Measurements from ENCODE around the gene OTOGL.

Gene OTOGL

GRCh38 chr12:80420075-80420474, 320.7 kb downstream of the OTOGL start:
- H3K4me3 ChIP-seq (replicated peaks; ENCODE audit: insufficient read depth, low read length) = no peak overlapping the region
- DNase-seq (ENCODE audit: low read depth in 1 of 2, low spot score in 1 of 2) = no peak
- H3K27me3 ChIP-seq (ENCODE audit: insufficient read depth, poor library complexity, severe bottlenecking) = no peaks in the 10 kb centered on the region
- no peak overlapping the region for H3K27ac ChIP-seq (replicated peaks)
- TF ChIP-seq POLR2AphosphoS5 (IDR thresholded peaks at IDR 0.05; ENCODE audit: low read depth) = no peak

GRCh38 chr12:80422550-80422949, 323.2 kb downstream of the OTOGL start:
- H3K27me3 ChIP-seq (ENCODE audit: insufficient read depth, poor library complexity, severe bottlenecking) = no peaks in the 10 kb centered on the region
- H3K4me3 ChIP-seq (replicated peaks; ENCODE audit: insufficient read depth, low read length) = no peak overlapping the region
- no peak overlapping the region for H3K27ac ChIP-seq (replicated peaks)
- DNase-seq (ENCODE audit: low read depth in 1 of 2, low spot score in 1 of 2) = no peak
- TF ChIP-seq CTCF (IDR thresholded peaks at IDR 0.05; ENCODE audit: insufficient read depth, low read length) (no peak), GABPA (IDR thresholded peaks at IDR 0.05; ENCODE audit: low read depth) (no peak), SPI1 (IDR thresholded peaks at IDR 0.05; ENCODE audit: borderline replicate concordance, low read depth) (no peak), POLR2AphosphoS5 (IDR thresholded peaks at IDR 0.05; ENCODE audit: low read depth) (no peak)
- TF ChIP-seq, protein P1, sequence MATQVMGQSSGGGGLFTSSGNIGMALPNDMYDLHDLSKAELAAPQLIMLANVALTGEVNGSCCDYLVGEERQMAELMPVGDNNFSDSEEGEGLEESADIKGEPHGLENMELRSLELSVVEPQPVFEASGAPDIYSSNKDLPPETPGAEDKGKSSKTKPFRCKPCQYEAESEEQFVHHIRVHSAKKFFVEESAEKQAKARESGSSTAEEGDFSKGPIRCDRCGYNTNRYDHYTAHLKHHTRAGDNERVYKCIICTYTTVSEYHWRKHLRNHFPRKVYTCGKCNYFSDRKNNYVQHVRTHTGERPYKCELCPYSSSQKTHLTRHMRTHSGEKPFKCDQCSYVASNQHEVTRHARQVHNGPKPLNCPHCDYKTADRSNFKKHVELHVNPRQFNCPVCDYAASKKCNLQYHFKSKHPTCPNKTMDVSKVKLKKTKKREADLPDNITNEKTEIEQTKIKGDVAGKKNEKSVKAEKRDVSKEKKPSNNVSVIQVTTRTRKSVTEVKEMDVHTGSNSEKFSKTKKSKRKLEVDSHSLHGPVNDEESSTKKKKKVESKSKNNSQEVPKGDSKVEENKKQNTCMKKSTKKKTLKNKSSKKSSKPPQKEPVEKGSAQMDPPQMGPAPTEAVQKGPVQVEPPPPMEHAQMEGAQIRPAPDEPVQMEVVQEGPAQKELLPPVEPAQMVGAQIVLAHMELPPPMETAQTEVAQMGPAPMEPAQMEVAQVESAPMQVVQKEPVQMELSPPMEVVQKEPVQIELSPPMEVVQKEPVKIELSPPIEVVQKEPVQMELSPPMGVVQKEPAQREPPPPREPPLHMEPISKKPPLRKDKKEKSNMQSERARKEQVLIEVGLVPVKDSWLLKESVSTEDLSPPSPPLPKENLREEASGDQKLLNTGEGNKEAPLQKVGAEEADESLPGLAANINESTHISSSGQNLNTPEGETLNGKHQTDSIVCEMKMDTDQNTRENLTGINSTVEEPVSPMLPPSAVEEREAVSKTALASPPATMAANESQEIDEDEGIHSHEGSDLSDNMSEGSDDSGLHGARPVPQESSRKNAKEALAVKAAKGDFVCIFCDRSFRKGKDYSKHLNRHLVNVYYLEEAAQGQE (IDR thresholded peaks at IDR 0.05; ENCODE audit: insufficient replicate concordance, low read depth) = no peak
